AG10803 (cell line): ENCODE measurements around the gene GULP1.

ENCODE experiments used
- DNase-seq: peaks from one replicate; pipeline ENCODE4 v3.0.0; 2010; ENCODE audit warnings: low read depth
- H3K4me3 ChIP-seq: 2 replicates; pipeline ENCODE4 v1.5.1; 2011; ENCODE audit warnings: mild to moderate bottlenecking, low read length, control low read depth
- TF ChIP-seq, protein P1 (sequence below): conservative IDR thresholded peaks from 2 replicates; pipeline ENCODE4 v1.5.1; 2011; ENCODE audit warnings: mild to moderate bottlenecking, low read length, control low read depth, inconsistent platforms

The GULP1 gene, protein sequence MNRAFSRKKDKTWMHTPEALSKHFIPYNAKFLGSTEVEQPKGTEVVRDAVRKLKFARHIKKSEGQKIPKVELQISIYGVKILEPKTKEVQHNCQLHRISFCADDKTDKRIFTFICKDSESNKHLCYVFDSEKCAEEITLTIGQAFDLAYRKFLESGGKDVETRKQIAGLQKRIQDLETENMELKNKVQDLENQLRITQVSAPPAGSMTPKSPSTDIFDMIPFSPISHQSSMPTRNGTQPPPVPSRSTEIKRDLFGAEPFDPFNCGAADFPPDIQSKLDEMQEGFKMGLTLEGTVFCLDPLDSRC

DNA sequence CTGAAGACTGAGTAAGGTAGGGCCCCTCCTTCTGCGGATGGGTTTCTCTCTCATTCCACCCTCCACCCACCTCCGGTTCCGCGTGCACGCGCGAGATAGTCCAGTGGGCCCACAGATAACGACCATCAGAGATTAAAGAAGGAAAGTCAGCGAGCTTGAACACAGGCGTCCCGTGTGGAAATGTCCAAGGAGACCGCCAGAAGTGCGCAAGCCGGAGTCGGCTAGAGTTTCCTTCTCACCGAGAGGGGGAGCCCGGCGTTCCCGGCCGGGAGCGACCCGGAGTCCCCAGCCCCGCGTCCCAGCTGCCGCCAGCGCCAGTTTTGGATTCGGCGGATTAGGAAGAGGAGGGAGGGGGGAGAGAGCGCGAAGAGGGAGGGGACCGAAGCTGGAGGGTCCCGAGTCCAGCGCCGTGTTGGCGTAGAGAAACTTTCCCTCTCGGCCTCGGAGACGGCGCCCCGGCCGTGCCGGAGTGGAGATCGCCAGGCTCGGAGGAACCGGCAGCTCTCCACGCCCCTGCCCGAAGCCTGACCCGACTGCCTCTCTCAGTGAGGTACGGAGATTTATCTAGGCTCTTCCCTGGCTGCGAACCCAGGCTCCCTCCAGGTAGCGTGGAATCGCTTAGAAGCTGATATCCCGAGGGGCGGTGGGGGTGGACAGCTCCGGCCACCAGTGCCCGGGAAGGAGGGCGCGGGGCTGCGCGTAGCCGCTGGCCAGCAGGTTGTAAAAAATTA lies at the start of gene GULP1:
GULP1 (plus strand) TSS at position 258 of the 731 bp plus-strand sequence. CDS start 185,829 bp downstream, outside the sequence.
- DNase-seq, result peak; percentile 64
- peak within 1 kb of the TSS; percentile 80 for H3K4me3 ChIP-seq
- TF ChIP-seq, protein P1, sequence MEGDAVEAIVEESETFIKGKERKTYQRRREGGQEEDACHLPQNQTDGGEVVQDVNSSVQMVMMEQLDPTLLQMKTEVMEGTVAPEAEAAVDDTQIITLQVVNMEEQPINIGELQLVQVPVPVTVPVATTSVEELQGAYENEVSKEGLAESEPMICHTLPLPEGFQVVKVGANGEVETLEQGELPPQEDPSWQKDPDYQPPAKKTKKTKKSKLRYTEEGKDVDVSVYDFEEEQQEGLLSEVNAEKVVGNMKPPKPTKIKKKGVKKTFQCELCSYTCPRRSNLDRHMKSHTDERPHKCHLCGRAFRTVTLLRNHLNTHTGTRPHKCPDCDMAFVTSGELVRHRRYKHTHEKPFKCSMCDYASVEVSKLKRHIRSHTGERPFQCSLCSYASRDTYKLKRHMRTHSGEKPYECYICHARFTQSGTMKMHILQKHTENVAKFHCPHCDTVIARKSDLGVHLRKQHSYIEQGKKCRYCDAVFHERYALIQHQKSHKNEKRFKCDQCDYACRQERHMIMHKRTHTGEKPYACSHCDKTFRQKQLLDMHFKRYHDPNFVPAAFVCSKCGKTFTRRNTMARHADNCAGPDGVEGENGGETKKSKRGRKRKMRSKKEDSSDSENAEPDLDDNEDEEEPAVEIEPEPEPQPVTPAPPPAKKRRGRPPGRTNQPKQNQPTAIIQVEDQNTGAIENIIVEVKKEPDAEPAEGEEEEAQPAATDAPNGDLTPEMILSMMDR, result peak; percentile 64

DNA sequence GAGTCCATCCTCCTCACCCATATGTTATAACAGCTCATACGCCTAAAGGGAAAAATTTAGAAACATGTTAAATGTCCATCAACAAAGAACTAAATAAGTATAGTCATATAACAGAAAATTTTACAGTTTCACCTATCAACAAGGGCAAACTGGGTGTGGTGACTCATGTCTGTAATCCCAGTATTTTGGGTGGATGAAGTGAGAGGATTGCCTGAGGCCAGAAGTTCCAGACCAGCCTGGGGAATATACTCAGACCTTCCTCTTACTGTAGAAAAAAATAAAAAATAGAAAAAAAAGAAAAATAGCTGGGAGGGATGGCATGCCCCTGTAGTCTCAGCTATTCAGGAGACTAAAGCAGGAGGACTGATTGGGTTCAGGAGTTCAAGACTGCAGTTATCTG lies 48.3 kb upstream of the GULP1 start:
- DNase-seq, result no peak
- no peak overlapping the region for H3K4me3 ChIP-seq
- TF ChIP-seq, protein P1, result no peak

DNA sequence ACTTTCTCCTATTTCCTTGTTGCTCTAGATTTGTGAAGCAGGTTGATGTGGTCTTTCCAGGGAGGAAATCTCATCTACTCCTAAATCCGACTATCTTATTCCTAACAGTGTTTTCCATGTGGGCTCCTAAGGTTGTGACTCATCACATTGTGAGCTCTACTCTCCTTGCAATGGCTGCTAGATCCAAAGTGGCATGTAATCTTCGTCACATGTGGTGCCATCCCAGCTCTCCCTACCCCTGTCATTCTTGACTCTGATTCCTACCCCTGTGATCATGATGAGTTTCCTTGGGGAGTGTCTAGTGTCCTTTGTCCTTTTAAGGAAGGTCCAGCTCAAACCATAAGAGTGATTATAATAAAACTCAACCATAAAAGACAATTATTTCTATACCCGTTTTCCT lies 47.3 kb upstream of the GULP1 start:
- no peak for DNase-seq
- TF ChIP-seq, protein P1, result no peak
- no peak overlapping the region for H3K4me3 ChIP-seq

DNA sequence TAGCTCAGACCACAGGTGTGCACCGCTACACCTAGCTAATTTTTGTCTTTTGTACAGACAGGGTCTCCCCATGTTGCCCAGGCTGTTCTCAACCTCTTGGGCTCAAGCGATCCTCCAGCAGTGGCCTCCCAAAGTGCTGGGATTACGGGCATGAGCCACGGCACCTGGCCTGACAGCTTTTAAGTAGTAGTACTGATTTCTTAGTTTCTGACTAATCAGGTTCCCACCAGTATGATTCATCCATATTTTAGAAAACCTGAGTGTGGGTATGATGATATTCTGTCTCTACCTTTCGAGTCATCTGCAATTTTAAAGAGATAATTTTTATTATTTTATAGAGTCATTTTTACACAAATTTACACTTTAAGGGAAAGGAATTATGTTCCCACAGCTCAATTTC lies 46.4 kb upstream of the GULP1 start:
- TF ChIP-seq, protein P1, result no peak
- DNase-seq, result no peak
- H3K4me3 ChIP-seq, result no peak overlapping the region

DNA sequence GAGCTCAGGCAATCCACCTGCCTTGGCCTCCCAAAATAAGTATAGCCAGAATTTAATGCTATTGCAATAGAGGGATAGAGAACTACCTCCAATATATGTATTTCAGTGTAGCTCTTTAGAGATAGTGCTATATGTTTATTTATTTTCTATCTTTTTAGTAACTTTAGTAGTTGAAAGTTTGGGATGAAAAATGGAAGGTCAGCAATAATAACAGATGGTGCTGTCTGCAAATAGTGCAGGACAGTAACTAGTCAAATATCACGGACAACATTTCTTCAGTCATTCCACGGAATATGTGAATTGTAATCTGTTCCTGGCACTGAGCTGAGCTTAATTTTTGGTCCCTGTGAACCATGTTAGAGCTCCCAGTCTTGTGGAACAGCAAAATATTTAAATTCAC lies 43.2 kb upstream of the GULP1 start:
- TF ChIP-seq, protein P1, result no peak
- no peak for DNase-seq
- H3K4me3 ChIP-seq, result no peak overlapping the region

DNA sequence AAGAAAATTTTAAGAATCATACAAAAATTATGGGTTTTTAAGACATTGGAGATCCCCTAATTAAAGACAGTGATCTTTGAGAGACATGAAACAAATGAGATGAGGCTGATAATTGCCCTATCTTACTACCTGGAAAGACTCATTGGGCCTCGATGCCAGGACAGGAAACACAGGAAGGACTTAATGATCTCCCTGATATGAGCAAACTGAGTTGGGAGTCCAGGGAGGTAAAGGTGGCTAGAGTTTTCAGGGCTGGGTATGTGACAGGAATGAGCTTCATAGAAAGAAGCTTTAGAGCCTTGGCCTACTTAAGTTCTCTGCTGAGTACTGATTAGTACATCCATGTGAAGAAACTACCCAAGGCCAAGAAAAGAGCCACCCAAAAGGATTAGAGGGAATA lies 40.6 kb upstream of the GULP1 start:
- H3K4me3 ChIP-seq, result no peak overlapping the region
- TF ChIP-seq, protein P1, result no peak
- DNase-seq, result no peak

DNA sequence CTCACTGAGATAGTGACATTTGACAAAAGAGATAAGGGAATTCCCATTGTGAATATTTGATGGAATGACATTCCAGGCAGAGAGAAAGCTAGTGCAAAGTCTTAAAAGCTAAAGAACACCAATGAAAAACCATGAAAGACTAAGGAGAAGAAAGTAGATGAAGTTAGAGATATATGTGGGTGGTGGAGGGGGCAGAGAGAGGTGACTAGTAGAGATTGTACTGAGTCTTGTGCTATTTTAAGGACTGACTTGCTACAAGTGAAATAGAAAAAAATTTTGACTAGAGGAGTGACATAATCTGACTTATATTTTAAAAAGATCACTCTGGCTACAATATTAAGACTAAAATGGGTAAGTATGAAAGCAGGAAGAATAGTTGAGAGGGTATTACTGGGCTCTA lies 35.3 kb upstream of the GULP1 start:
- no peak for DNase-seq
- H3K4me3 ChIP-seq, result no peak overlapping the region
- TF ChIP-seq, protein P1, result no peak
